MG63 (cell line): ENCODE data around the gene NPLOC4. TPM values are rescaled to one million over a fixed set of nuclear protein-coding genes. Genes with fewer than 3 reads are reported as not detected.

Experiments used
- DNase-seq: peaks from one replicate; pipeline ENCODE4 v3.0.0-alpha.2; 2020
- H3K27me3 ChIP-seq: fragments of 250-450 bp; sonication (Bioruptor Pico); 2 replicates; pipeline ENCODE4 v1.5.1; 2020; ENCODE audit warnings: mild to moderate bottlenecking, moderate library complexity
- H3K36me3 ChIP-seq: fragments of 250-450 bp; sonication (Bioruptor Pico); 2 replicates; pipeline ENCODE4 v1.5.1; 2020; ENCODE audit warnings: mild to moderate bottlenecking, moderate library complexity
- H3K4me3 ChIP-seq: fragments of 250-450 bp; sonication (Bioruptor Pico); 2 replicates; pipeline ENCODE4 v1.5.1; 2020; ENCODE audit warnings: mild to moderate bottlenecking, moderate library complexity
- H3K9me3 ChIP-seq: fragments of 250-450 bp; sonication (Bioruptor Pico); 2 replicates; pipeline ENCODE4 v1.5.1; 2020; ENCODE audit warnings: mild to moderate bottlenecking, moderate library complexity
- total RNA-seq: library from RNA; depleted of rRNA; stranded (reverse); fragments of >200 nt; shearing (Covaris generic); gene quantifications from 2 replicates; pipeline ENCODE4 v1.2.3, GENCODE V29; 2014; ENCODE audit warnings: low replicate concordance

The NPLOC4 gene
- total RNA-seq, 1 experiment from 2014 or later, result 157 TPM

DNA sequence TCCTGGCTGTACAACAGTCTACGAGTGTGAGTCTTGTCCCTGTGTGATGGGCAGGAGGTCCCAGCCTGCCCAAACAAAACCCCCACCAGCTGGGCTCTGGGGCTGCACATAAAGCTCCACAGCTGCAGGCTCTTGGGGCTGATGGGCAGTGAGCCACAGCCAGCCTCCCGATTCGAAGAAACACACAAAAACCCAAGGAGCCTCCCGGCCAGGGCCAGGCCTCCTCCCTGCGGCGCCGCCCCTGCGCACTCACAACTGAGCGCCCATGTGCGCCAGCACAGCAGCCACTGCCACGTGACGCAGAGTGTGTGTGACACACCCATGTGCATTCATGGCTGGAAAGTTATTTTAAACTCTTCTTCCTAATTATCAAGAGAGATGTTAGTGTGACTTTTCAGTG is 54.2 kb downstream of the NPLOC4 start:
- Histone ChIP-seq H3K9me3 (no peaks in the 10 kb centered on the region), H3K36me3 (peaks cover 91% of the 10 kb centered on the region), H3K4me3 (no peak overlapping the region), H3K27me3 (no peaks in the 10 kb centered on the region)
- no peak for DNase-seq

DNA sequence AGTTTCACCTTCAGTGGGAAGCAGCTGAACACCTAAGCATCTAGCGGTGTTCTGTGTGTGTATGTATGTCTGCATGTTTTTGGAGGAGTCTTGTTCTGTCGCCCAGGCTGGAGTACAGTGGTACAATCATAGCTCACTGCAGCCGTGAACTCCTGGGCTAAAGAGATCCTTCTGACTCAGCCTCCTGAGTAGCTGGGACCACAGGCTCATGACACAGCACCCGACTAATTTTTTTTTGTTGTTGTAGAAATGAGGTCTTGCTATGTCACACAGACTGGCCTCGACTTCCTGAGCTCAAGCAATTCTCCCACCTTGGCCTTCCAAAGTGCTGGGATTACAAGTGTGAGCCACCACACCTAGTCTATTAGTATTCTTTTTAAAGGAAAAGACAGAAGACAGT is 54.6 kb downstream of the NPLOC4 start:
- Histone ChIP-seq H3K27me3 (no peaks in the 10 kb centered on the region), H3K9me3 (no peaks in the 10 kb centered on the region), H3K4me3 (no peak overlapping the region), H3K36me3 (peaks cover 94% of the 10 kb centered on the region)
- DNase-seq, result no peak

DNA sequence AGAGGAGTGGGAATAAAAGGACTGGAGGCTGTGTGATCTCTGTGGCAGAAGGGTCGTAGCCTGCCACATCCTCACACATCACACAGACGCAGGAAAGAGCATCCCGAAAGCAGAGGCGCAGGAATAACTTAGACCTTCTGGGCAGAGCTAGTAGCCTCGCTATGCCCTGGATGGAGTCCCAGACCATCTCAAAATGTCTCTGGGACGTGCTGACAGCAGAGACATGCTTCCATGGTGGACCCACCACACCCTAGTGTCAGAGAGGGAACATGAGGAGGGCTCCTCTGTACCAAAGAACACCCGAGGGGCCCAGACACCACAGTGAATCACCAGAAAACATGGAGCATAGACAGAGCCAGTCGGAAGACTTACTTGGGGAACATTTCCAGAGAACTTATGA is 55.2 kb downstream of the NPLOC4 start:
- no peak for DNase-seq

DNA sequence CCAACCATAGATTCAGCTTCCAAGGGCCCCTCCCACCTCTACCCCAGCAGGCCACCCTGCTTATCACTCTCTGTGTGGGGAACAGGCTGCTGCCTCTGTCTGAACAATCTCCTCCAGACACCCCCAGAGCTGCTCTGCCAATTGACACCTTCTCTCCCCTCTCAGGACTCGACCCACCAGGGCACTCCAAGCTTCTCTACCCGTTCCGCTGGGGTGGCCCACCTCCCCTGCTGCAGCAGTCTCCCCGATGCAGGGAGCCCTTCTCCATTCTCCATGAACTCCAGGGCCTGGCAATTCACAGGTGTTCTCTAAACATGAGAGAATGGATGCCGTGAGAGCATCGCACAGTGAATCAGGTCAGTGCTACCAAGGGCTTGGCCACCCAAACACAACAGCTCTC is 56.4 kb downstream of the NPLOC4 start:
- peaks cover 87% of the 10 kb centered on the region for H3K36me3 ChIP-seq
- H3K9me3 ChIP-seq, result no peaks in the 10 kb centered on the region
- no peak overlapping the region for H3K4me3 ChIP-seq

More for the DNA sequence above, 55.2 kb downstream of the NPLOC4 start:
- no peaks in the 10 kb centered on the region for H3K27me3 ChIP-seq
- peaks cover 91% of the 10 kb centered on the region for H3K36me3 ChIP-seq
- no peaks in the 10 kb centered on the region for H3K9me3 ChIP-seq
- H3K4me3 ChIP-seq, result no peak overlapping the region

DNA sequence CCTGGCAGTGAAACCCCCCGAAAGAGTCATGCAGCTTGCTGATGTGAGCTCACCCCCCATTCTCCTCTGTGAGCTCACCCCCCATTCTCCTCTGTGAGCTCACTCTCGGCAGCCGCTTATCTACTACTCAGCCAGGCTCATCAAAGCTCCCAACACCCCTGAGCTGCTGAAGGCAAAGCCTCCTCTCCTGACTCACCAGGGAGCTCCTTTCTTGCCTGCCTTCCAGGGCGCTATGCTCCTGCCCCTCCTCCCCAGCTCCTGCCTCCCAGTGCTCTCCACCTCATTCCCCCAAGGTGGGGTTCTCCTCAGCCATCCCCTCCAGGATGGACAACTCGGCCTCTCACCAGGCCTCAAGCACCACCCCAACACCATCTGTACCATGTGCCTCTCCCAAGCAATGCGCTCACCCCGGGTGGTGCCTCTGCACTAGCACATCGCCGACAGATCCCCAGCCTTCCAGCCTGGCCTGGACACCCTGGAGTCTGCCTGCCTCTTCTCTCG is 57.0 kb downstream of the NPLOC4 start:
- DNase-seq, result peak; percentile 43
- Histone ChIP-seq H3K27me3 (no peaks in the 10 kb centered on the region), H3K9me3 (no peaks in the 10 kb centered on the region), H3K36me3 (peaks cover 88% of the 10 kb centered on the region), H3K4me3 (no peak overlapping the region)

More for the DNA sequence above, 56.4 kb downstream of the NPLOC4 start:
- DNase-seq, result no peak
- no peaks in the 10 kb centered on the region for H3K27me3 ChIP-seq

DNA sequence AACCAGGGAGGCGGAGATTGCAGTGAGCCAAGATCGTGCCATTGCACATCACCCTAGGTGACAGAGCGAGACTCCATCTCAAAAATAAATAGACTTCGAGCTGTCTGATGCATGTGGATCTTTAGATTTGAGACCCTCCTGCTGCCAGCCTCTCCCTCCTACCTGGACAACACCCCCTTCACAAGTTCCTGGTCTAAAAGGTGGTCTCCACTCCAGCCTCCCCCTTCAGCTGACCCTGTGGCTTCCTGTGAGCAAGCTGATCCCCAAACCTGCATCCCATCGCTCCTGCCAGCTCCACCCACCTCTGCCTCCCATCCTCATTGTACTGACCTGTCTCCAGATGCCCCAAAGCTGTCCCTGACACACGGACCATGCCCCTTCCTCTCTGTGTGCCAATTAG is 57.6 kb downstream of the NPLOC4 start:
- Histone ChIP-seq H3K27me3 (no peaks in the 10 kb centered on the region), H3K4me3 (no peak overlapping the region), H3K36me3 (peaks cover 88% of the 10 kb centered on the region), H3K9me3 (no peaks in the 10 kb centered on the region)
- no peak for DNase-seq

DNA sequence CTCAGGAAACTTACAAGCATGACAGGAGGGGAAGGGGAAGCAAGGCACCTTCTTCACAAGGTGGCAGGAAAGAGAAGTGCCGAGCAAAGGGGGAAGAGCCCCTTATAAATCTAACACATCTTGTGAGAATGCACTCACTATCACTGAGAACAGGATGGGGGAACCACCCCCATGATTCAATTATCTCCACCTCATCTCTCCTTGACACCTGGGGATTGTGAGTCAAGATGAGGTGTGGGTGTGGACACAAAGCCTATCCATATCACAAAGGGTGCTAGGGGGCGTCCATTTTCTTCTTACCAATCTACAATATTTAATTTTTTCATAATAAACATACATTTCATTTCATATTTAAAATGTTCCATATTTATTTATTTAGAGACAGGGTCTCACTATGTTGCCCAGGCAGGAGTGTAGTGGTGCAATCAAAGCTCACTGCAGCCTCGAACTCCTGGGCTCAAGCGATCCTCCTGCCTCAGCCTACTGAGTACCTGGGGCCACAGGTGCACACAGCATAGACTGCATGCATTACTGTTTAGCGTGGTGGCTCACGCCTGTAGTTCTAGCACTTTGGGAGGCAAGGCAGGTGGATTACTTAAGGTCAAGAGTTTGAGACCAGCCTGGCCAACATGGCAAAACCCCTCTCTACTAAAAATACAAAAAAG is 58.2 kb downstream of the NPLOC4 start:
- H3K27me3 ChIP-seq, result no peaks in the 10 kb centered on the region
- no peak for DNase-seq
- no peak overlapping the region for H3K4me3 ChIP-seq
- H3K36me3 ChIP-seq, result peaks cover 88% of the 10 kb centered on the region
- no peaks in the 10 kb centered on the region for H3K9me3 ChIP-seq

DNA sequence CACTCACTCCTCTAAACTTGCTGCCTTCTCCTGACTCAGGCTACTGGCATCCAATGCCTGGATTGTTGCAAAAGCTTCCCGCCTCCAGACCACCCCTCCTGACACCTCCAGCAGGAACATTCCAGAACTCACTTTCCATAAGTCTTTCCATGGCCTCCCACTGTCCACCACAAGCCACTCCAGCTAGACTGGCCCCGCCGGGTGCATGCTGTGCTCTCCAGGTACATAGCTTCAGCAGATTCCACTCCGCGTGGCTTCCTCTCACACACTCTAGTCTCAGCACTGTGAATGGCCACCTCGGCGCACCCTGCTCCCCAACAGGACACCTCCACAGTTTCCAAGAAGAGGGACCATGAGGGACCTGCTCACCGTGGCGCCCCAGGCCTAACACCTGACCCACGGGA is 58.9 kb downstream of the NPLOC4 start:
- DNase-seq, result no peak
- Histone ChIP-seq H3K36me3 (peaks cover 88% of the 10 kb centered on the region), H3K4me3 (no peak overlapping the region), H3K9me3 (no peaks in the 10 kb centered on the region), H3K27me3 (no peaks in the 10 kb centered on the region)

DNA sequence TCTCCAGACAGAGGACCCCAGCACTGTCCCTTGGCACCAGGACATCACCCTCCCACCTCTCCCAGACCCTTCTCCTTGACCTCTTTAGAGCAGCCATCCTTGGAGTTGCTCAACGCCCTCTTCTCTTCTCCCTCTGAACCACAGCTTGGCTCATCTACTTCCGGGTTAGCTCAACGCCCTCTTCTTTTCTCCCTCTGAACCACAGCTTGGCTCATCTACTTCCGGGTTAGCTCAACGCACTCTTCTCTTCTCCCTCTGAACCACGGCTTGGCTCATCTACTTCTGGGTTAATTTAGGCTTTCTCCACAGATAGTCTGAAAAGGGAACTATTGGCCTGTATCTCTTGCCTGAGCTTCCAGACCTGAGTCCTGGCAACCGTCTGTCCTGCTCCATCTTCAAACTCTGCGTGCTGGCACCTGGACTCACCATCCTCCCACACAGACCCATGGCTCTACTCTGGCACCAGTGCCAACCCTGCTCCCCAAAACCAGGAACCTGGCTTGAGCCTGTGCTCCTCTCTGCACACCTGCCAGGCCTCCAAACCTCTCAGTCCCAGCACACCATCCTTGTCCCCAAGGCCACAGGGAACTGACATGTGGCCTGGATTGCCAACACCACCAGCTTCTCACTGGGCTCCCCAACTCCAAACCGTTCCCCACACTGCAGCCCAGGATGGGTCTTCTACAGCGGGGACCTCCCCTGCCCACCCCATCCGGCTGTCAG is 59.5 kb downstream of the NPLOC4 start:
- DNase-seq, result peak; percentile 64
- no peaks in the 10 kb centered on the region for H3K27me3 ChIP-seq
- peak overlapping the region; percentile 7; the same call in 1 of the 2 replicates for H3K4me3 ChIP-seq
- no peaks in the 10 kb centered on the region for H3K9me3 ChIP-seq
- H3K36me3 ChIP-seq, result peaks cover 88% of the 10 kb centered on the region

DNA sequence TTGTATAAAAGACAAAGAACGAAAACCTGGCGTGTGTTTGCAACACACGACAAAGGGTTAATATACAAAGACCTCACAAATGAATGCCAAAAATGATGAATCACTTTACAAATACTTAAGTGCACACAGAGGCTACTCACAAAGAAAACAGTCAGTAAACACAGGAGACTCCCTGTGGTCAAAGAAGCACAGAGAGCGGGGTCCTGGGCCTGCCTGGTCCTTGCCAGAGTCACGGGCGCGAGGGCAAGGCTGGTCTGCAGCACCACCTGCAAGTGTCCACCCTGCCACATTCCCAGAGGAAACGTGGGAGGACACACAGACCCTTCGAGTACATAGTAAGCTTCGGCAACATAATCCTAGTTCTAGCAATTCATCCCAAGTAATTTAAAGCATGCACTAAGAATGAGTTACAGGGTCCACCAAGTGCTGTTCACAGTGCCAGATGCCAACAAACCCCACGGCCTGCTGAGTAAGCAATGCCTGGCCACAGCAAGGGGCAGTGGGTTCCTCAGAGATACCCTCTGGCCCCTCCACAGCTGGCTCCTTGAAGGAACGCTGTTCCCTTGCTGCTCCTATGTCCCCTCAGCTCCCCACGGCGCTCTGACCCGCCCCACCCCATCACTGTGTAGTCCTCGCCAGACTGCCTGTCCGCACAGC is 60.2 kb downstream of the NPLOC4 start:
- Histone ChIP-seq H3K9me3 (no peaks in the 10 kb centered on the region), H3K4me3 (peak overlapping the region; percentile 7; the same call in 1 of the 2 replicates), H3K27me3 (no peaks in the 10 kb centered on the region), H3K36me3 (peaks cover 88% of the 10 kb centered on the region)
- DNase-seq, result peak; percentile 86

DNA sequence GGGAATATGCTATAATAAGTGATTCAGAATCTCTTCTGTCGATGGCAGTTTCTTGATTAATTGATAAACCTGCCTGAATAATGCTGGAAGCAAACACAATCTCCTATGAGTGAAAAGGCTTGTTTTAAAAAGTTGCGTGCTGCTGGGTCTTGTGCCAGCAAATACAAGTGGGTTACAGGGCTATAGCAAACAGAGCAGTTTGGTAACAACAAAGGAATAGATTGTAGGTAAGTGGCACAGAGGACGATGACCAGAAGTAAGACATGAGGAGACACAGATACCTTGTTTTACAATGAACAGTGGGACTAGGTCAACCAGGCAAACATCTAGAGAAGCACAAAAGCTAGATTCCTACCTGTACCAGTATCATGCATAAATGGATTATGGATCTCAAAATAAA is 61.1 kb downstream of the NPLOC4 start:
- Histone ChIP-seq H3K9me3 (no peaks in the 10 kb centered on the region), H3K4me3 (no peak overlapping the region), H3K36me3 (peaks cover 90% of the 10 kb centered on the region), H3K27me3 (no peaks in the 10 kb centered on the region)
- DNase-seq, result no peak

DNA sequence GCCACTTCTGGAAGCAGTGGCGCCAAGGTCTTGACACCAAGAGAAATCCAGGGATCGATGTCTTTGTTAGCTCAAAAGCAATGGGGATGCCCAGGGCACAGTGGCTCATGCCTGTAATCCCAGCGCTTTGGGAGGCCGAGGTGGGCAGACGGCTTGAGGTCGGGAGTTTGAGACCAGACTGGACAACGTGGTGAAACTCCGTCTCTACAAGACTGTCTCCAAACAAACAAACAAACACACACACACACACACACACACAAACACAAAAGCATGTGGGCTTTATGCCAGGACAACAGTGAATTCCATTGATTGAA is 62.3 kb downstream of the NPLOC4 start:
- H3K36me3 ChIP-seq, result peaks cover 93% of the 10 kb centered on the region
- no peaks in the 10 kb centered on the region for H3K9me3 ChIP-seq
- H3K4me3 ChIP-seq, result no peak overlapping the region
- H3K27me3 ChIP-seq, result no peaks in the 10 kb centered on the region
- DNase-seq, result no peak

DNA sequence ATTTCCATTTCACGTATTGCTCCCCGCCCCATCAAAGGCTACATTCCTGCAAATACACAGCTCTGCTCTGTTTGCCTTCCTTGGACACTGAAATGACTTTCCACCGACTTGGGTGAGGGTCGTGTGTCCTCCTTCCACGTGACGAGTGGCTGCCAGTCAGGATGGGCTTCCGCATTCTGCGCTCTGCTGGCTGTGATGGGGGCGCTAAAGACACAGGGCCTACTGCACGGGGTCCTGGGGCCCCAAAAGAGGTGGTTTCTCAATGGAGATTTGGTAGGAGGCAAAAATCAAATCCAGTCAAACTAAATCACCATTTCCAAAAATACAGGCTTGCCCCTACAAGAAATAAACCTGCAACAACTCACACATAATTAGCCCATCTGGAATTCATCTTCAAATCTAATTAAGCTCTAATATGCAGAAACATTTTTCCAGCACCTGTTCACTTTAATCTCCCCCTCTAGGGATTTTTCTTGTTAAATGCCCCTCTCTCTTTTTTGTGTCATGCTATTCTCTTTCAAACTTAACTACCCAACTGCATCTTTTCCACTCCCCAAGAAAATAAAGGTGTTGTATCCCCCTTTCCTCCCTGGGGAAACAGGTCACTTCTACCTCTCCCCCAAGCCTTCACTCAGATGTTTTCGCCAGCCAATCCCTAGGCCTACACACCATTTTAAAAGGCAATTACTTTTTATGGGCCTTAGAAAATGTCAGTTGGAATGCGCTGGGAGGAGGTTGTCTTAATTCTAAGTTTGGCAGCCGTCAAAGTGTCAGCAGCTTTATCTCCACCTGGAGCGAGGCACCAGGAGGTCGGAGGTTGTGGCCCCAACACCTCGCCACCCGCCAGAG is 62.9 kb downstream of the NPLOC4 start:
- no peak for DNase-seq
- no peaks in the 10 kb centered on the region for H3K27me3 ChIP-seq
- peaks cover 93% of the 10 kb centered on the region for H3K36me3 ChIP-seq
- no peak overlapping the region for H3K4me3 ChIP-seq
- H3K9me3 ChIP-seq, result no peaks in the 10 kb centered on the region

DNA sequence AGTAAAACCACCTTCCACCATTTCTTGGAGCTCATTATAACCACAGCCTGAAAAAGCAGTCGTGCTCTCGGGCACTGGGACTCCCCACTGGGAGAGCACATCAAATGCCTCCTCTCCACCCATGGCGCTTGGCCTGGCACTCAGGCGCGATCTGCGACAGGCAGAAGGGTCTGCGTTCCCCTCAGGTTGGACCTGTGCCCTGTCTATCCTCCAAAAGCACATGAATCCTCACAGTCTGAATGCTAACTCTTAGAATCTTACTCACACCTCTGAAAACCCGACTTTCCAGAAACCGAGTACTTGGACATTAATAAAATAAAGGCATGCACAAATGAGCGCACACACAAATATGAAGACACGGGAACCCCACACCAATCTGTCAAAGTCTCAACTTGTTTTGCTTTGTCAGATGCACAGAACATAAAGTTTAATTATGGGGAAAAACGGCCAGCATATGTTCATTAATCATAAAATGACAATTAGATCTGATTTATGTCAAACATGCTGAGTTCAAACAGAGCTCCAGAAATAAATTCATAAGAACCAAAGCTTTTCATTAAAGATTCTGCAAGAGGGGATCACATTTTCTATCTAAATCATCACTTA is 64.2 kb downstream of the NPLOC4 start:
- Histone ChIP-seq H3K27me3 (no peaks in the 10 kb centered on the region), H3K9me3 (no peaks in the 10 kb centered on the region), H3K4me3 (no peak overlapping the region), H3K36me3 (peaks cover 91% of the 10 kb centered on the region)
- no peak for DNase-seq

DNA sequence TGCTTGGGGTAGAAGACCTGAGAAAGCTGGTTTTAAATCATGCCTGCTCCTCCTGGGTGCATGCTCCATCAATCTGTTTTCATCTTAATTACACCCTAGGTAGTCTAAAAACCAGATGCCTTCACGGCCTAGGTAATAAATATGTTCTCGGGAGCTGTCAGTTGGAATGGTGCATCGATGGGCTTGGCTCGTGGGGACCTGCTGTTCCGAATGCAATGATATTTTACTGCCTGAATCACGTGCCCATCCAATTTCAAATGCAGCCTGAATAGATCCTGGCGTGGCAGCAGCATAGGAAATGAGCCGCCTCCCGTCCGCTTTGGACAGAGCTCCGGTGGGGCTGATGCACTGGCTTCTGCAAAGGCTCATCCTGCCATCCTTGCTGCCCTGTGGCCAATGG is 65.9 kb downstream of the NPLOC4 start:
- no peak for DNase-seq
- peaks cover 92% of the 10 kb centered on the region for H3K36me3 ChIP-seq
- no peaks in the 10 kb centered on the region for H3K27me3 ChIP-seq
- H3K9me3 ChIP-seq, result no peaks in the 10 kb centered on the region
- H3K4me3 ChIP-seq, result no peak overlapping the region

DNA sequence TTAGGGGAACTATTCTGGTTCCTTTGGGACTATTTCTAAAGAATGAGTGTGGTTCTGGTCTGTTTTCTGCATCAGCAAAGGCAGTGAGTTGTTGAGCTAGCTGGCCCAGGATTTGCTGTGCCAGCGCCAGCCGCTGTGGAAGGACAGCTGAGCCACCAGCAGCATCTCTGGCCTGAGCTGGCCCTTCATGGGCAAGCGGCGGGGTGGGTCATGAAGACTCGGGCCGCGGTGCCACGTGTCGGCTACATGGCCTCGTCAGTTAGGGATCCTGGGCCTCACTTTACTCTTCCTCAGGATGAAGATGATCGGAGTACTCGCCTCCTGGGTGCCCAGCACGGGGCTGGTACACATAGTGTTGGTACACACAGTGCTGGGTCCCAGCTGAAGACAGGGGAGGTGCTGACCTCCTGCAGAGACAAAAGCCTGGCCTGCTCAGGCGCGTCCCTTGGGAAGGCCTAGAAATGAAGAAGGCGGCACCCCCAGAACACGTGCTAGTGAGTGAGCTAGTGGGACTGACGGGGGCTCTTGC is 66.9 kb downstream of the NPLOC4 start:
- H3K27me3 ChIP-seq, result no peaks in the 10 kb centered on the region
- H3K36me3 ChIP-seq, result peaks cover 92% of the 10 kb centered on the region
- H3K9me3 ChIP-seq, result no peaks in the 10 kb centered on the region
- no peak for DNase-seq
- H3K4me3 ChIP-seq, result no peak overlapping the region
